Stimulated activated CD8-positive, alpha-beta memory T cell treated with anti-CD3 and anti-CD28 coated beads, Interleukin-15, amount 100 ng/mL, for 24 hours (primary cell): ENCODE results near the gene ANKRD23.
"Not testable (repeated sequence)": the region's sequence is repeated elsewhere in the genome, so short reads cannot be mapped to it uniquely, and the experiment has no call there.

Source experiments
- DNase-seq: peaks from one replicate; pipeline ENCODE4 v3.0.0-alpha.2; 2020; ENCODE audit warnings: low read depth

ANKRD23 gene

DNA sequence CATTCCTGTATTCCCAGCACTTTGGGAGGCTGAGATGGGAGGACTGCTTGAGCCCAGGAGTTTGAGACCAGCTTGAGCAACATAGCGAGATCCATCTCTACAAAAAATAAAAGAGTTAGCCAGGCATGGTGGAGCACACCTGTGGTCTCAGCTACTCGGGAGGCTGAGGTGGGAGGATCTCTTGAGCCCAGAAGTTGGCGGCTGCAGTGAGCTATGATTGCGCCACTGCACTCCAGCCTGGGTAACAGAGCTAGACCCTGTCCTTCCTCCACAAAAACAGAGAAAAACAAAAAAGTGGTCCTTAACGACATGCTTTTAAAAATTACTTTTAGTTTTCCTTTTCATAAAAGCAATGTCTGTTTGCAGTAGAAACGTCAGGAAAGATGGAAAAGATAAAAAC is 47.3 kb downstream of the ANKRD23 start:
- DNase-seq = not testable (repeated sequence)

DNA sequence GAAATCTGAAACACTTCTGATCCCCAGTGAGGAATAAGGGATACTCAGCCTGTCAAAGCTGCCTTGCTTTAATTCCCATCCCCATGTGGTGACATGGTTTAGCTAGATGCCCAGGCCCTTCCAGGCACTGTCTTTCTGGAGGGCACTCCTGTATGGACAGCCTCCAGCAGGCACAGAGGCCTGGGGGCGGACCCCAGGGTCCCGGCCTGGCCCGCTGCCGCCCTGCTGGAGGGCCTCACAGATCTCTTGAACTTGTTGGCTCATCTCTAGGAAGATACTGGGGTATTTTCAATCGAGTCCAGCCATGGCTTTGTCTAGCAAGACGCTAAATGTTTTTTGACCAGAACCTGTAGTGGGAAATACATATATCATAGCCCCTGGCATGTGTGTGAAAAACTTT is 48.7 kb downstream of the ANKRD23 start:
- DNase-seq = no peak

DNA sequence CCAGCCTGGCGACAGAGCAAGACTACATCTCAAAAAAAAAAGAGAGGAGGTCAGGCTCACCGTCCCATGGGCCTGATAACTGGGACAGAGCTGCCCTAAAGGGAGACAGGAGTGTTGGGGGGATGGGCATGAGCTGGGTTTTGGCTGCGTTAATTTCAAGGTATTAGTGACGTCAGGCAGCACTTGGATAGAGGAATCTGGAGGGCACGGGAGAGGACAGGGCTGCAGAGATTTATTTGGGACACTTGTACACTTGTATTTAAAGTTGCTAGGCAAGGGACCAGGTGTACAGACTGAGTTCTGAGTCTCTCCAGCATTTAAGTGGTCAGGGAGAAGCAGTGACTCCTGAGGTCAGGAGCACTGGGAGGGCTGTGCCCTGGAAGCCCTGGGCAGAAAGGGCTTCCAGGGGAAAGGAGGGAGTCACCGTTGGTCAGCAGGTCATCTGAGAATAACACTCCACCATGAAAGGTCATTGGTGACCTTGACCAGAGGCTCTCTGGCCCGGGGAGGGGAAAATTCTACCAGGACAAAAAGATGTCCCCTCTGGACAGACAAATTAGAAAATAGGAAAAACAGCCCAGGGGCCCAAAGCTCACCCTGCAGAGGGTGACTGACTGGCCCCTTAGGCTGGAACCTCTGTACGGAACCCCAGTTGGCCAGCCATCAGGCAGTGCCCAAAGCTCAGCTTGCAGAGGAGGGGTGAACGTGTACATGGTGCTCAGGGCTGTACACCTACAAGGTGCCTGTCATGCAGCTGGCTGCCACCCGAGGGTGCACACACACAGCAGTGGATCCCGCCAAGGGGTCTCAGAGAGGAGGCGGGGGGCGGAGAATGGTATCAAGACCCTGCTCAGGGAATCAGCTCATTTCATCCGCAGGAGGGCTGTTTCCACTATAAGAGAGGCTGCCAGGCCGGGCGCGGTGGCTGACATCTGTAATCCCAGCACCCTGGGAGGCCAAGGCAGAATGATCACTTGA is 50.8 kb downstream of the ANKRD23 start:
- no peak for DNase-seq

DNA sequence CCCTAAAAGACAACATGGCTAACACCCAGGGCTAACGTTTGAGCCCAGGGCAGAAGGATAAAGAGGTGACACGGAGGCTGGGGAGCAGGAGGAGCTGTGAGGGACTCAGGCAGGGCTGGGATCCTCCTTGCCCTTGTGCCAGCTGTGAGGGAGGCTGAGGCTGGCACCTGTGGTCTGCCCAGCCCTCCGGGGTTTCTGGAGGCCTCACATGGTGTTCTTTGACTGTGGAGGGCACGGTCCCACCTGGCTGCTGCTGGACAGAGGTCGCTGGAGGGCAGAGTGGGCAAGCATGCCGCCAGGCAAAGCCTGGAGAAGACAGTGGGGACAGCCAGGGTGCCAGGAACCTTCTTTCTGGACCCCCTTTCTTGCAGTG is 54.6 kb downstream of the ANKRD23 start:
- DNase-seq = no peak

DNA sequence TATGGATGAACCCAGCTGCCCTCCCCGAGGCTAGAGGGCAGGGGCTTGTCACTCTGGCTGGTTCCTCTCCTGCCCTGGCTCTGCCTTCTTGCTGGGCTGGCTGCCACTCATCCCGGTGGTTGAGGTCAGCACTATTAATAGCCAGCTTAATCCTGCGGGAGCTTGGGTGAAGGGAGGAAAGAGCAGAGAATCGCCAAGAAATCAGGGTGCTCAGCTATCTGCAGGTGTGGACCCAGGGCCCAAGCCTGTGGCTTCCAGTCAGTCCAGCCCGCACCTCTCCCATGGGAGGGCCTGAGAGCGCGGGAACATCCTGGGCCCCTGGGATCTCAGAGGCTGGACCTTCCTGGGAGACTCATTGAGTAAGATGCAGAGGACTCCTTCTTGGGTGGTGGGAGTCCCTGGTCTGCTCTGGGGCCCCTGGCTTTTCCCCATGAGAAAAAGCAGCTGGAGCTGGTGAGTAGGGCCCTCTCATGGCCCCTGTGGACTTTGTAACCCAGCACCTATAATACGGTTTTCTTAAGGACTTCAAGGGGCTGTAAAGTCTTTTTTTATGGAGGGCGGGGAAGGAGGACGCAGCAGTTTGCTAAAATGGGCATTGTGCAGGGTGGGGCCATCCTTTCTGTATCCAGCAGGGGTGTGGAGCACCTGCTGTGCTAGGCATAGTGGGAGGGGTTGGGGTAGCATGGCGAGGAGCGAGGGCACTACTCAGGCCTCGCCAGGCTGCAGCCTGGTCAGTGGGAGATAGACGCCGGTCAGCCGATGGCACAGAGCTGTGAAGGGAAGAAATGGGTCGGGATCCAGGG is 55.2 kb downstream of the ANKRD23 start:
- DNase-seq = no peak
